Mesenchymal stem cell (in vitro differentiated cells and primary cell): ENCODE measurements around the gene ERAS.
"Not testable (repeated sequence)": the region's sequence is repeated elsewhere in the genome, so short reads cannot be mapped to it uniquely, and the experiment has no call there.

Source experiments
- DNase-seq: peaks from one replicate; pipeline ENCODE4 v3.0.0-alpha.2; 2013
- H2AFZ ChIP-seq: one replicate; pipeline ENCODE4 v1.6.1; 2013; ENCODE audit warnings: low read depth, mild to moderate bottlenecking, control low read depth, inconsistent platforms, low read length, moderate library complexity
- H2AK5ac ChIP-seq: 2 replicates; pipeline ENCODE4 v1.6.1; 2013; ENCODE audit warnings: low read length, moderate library complexity, mild to moderate bottlenecking, inconsistent platforms; ENCODE audit not compliant: severe bottlenecking
- H2BK120ac ChIP-seq: one replicate; pipeline ENCODE4 v1.6.1; 2013; ENCODE audit warnings: low read depth, mild to moderate bottlenecking, inconsistent platforms, low read length, moderate library complexity
- H2BK12ac ChIP-seq, 2 experiments: one replicate each; pipeline ENCODE4 v1.6.1; 2013; ENCODE audit warnings: inconsistent platforms in 2 of 2, low read length in 2 of 2, mild to moderate bottlenecking in 2 of 2, moderate library complexity in 2 of 2, control low read depth in 1 of 2
- H2BK15ac ChIP-seq: one replicate; pipeline ENCODE4 v1.6.1; 2013; ENCODE audit warnings: mild to moderate bottlenecking, low read depth, inconsistent platforms; ENCODE audit not compliant: poor library complexity, severe bottlenecking
- H2BK5ac ChIP-seq: 2 replicates; pipeline ENCODE4 v1.6.1; 2013; ENCODE audit warnings: low read depth, mild to moderate bottlenecking, low read length, control low read depth, inconsistent platforms; ENCODE audit not compliant: poor library complexity, severe bottlenecking
- H3K14ac ChIP-seq, 2 experiments: one replicate each; pipeline ENCODE4 v1.6.1; 2013; ENCODE audit warnings: inconsistent platforms in 2 of 2, low read length in 2 of 2, control low read depth in 1 of 2, mild to moderate bottlenecking in 1 of 2, moderate library complexity in 1 of 2
- H3K18ac ChIP-seq, 2 experiments: one replicate each; pipeline ENCODE4 v1.6.1; 2013; ENCODE audit warnings: inconsistent platforms in 2 of 2, low read length in 2 of 2, control low read depth in 1 of 2, low read depth in 1 of 2, mild to moderate bottlenecking in 1 of 2
- H3K23ac ChIP-seq, 2 experiments: one replicate each; pipeline ENCODE4 v1.6.1; 2013; ENCODE audit warnings: inconsistent platforms in 2 of 2, low read length in 2 of 2, mild to moderate bottlenecking in 2 of 2, moderate library complexity in 2 of 2, control low read depth in 1 of 2
- H3K27ac ChIP-seq: 2 replicates; pipeline ENCODE4 v1.5.1; 2013; ENCODE audit warnings: mild to moderate bottlenecking, moderate library complexity, low read length, control low read depth, inconsistent platforms; ENCODE audit not compliant: poor library complexity, severe bottlenecking
- H3K27me3 ChIP-seq, 2 experiments: 2 replicates each; pipeline versions ENCODE4 v1.6.1 to v1.7.0; 2013; ENCODE audit warnings: low read length in 2 of 2, mild to moderate bottlenecking in 2 of 2, moderate library complexity in 2 of 2, control low read depth in 1 of 2, inconsistent platforms in 1 of 2; ENCODE audit not compliant: control insufficient read depth in 1 of 2, insufficient read depth in 1 of 2
- H3K36me3 ChIP-seq, 2 experiments: 2 replicates each; pipeline versions ENCODE4 v1.6.1 to v1.7.0; 2013; ENCODE audit warnings: low read length in 2 of 2, control low read depth in 1 of 2, inconsistent platforms in 1 of 2, low read depth in 1 of 2, mild to moderate bottlenecking in 1 of 2; ENCODE audit not compliant: insufficient read depth in 2 of 2, control insufficient read depth in 1 of 2
- H3K4ac ChIP-seq, 2 experiments: one replicate each; pipeline ENCODE4 v1.6.1; 2013; ENCODE audit warnings: inconsistent platforms in 2 of 2, low read length in 2 of 2, mild to moderate bottlenecking in 2 of 2, moderate library complexity in 2 of 2, control low read depth in 1 of 2, low read depth in 1 of 2
- H3K4me1 ChIP-seq: 2 replicates; pipeline ENCODE4 v1.6.1; 2013; ENCODE audit warnings: low read depth, low read length, control low read depth; ENCODE audit not compliant: control insufficient read depth, insufficient read depth
- H3K4me2 ChIP-seq: 2 replicates; pipeline ENCODE4 v1.6.1; 2013; ENCODE audit warnings: low read length, mild to moderate bottlenecking, inconsistent platforms; ENCODE audit not compliant: poor library complexity, severe bottlenecking
- H3K4me3 ChIP-seq, 2 experiments: 2 replicates each; pipeline versions ENCODE4 v1.5.1 to v1.7.0; 2013; ENCODE audit warnings: low read length in 2 of 2, mild to moderate bottlenecking in 2 of 2, control low read depth in 1 of 2, low read depth in 1 of 2; ENCODE audit not compliant: insufficient read depth in 1 of 2
- H3K79me1 ChIP-seq: replicated peaks from 2 replicates; pipeline ENCODE4 v1.6.1; 2013; ENCODE audit warnings: mild to moderate bottlenecking, control low read depth, low read length, inconsistent platforms; ENCODE audit not compliant: poor library complexity, severe bottlenecking
- H3K9ac ChIP-seq: 2 replicates; pipeline ENCODE4 v1.7.0; 2013; ENCODE audit warnings: mild to moderate bottlenecking, low read length, moderate library complexity
- H3K9me3 ChIP-seq: 2 replicates; pipeline ENCODE4 v1.7.0; 2013; ENCODE audit warnings: mild to moderate bottlenecking, low read length; ENCODE audit not compliant: control insufficient read depth
- H4K8ac ChIP-seq: one replicate; pipeline ENCODE4 v1.6.1; 2013; ENCODE audit warnings: inconsistent platforms, mild to moderate bottlenecking, low read length, moderate library complexity
- H4K91ac ChIP-seq: one replicate; pipeline ENCODE4 v1.6.1; 2013; ENCODE audit warnings: mild to moderate bottlenecking, low read length, inconsistent platforms
- WGBS: methylation state at CpG from one replicate; pipeline ENCODE4 v1.1.7; 2013; ENCODE audit warnings: mixed read lengths; 5-methylcytosine and 5-hydroxymethylcytosine counted together

The ERAS gene

DNA sequence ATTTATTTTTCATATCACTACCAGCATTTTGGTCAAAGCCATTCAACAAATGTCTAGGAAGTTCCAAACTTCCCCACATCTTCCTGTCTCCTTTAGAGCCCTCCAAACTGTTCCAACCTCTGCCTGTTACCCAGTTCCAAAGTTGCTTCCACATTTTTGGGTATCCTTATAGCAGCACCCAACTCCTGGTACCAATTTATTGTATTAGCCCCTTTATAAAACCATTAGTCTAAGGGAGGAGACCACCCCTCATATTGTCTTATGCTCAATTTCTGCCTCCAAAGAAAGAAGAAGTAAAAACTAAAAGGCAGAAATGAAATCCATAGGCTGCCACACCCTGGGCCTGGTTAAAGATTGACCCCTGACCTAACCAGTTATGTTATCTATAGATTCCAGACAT lies 27.2 kb downstream of the ERAS start:
- not testable (repeated sequence) for H3K4me3 ChIP-seq, H2BK120ac ChIP-seq, H3K4ac ChIP-seq, H3K9me3 ChIP-seq, H3K79me1 ChIP-seq, H3K36me3 ChIP-seq, H3K4me2 ChIP-seq, H3K23ac ChIP-seq, DNase-seq, H2BK15ac ChIP-seq, H2BK12ac ChIP-seq, H3K9ac ChIP-seq, H3K14ac ChIP-seq, H2BK5ac ChIP-seq, H3K18ac ChIP-seq, H2AFZ ChIP-seq, H3K4me1 ChIP-seq, H4K8ac ChIP-seq, H4K91ac ChIP-seq, H2AK5ac ChIP-seq, H3K27ac ChIP-seq
- peaks cover 0 to 16% of the 10 kb centered on the region in 2 experiments for H3K27me3 ChIP-seq

DNA sequence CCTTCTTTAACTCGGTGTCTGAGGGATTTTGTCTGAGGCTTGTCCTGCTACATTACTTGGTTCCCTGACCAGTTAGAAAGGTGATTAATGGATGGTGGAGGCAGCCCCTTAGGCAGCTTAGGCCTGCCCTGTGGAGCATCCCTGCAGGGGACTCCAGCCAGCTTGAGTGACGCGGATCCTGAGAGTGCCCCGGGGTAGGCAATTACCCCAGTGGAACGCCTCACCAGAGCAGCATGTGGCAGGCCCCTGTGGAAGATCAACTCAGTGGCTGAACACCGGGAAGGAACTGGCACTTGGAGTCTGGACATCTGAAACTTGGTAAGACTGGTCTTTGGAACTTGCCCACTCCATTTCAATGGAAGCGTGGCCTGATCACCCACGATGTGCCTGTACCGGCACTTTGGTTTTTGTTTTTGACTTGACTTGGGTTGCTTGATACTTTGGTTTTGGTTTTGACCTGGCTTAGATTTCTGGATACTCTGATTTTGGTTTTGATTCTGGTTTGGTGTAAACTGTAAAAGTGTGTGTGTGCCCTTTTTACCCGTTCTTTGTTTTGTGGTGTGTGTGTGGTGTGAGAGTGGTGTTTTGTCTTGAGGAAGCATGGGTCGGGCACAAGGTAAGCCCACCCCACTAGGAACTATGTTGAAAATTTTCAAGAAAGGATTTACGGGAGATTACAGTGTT lies 27.9 kb downstream of the ERAS start:
- not testable (repeated sequence) for H2BK120ac ChIP-seq, H2AFZ ChIP-seq, H3K79me1 ChIP-seq, DNase-seq, H2BK12ac ChIP-seq, H3K4me3 ChIP-seq, H3K23ac ChIP-seq, H3K14ac ChIP-seq, H4K8ac ChIP-seq, H3K4me1 ChIP-seq, H3K18ac ChIP-seq, H3K9ac ChIP-seq, H3K27ac ChIP-seq, H3K4ac ChIP-seq, H3K36me3 ChIP-seq, H4K91ac ChIP-seq, H3K9me3 ChIP-seq, H2AK5ac ChIP-seq, H2BK5ac ChIP-seq, H3K4me2 ChIP-seq, H2BK15ac ChIP-seq
- H3K27me3 ChIP-seq: peaks cover 0 to 17% of the 10 kb centered on the region in 2 experiments
- WGBS: 93% methylated on average over 12 of the region's 12 CpGs

GRCh38 chrX:48854898-48855297 lies 28.6 kb downstream of the ERAS start:
- no peak overlapping the region for H4K91ac ChIP-seq
- H3K18ac ChIP-seq: no peak overlapping the region
- H4K8ac ChIP-seq: no peak overlapping the region
- no peak overlapping the region for H3K4ac ChIP-seq
- no peak overlapping the region for H3K9ac ChIP-seq
- no peaks in the 10 kb centered on the region for H3K4me1 ChIP-seq
- H2BK120ac ChIP-seq: no peak overlapping the region
- H2AK5ac ChIP-seq: no peak overlapping the region
- H3K4me3 ChIP-seq: no peak overlapping the region
- H3K27ac ChIP-seq: no peak overlapping the region
- no peak overlapping the region for H3K23ac ChIP-seq
- no peak overlapping the region for H2BK12ac ChIP-seq
- no peaks in the 10 kb centered on the region for H3K79me1 ChIP-seq
- no peak overlapping the region for H3K14ac ChIP-seq
- no peak overlapping the region for H2AFZ ChIP-seq
- H2BK15ac ChIP-seq: no peak overlapping the region
- H3K27me3 ChIP-seq: peaks cover 0 to 20% of the 10 kb centered on the region in 2 experiments
- WGBS: 77% methylated on average over 2 of the region's 5 CpGs
- H3K4me2 ChIP-seq: no peak overlapping the region
- no peak overlapping the region for H2BK5ac ChIP-seq
- H3K36me3 ChIP-seq: no peaks in the 10 kb centered on the region
- peak; percentile 28 for DNase-seq
- no peaks in the 10 kb centered on the region for H3K9me3 ChIP-seq

- no peak overlapping the region for H3K4me3 ChIP-seq
- no peak overlapping the region for H2BK15ac ChIP-seq
- H2AFZ ChIP-seq: no peak overlapping the region
- H4K91ac ChIP-seq: no peak overlapping the region
- H3K27me3 ChIP-seq: peaks cover 0 to 16% of the 10 kb centered on the region in 2 experiments
- no peak overlapping the region for H3K4ac ChIP-seq
- no peak overlapping the region for H3K27ac ChIP-seq
- H3K36me3 ChIP-seq: no peaks in the 10 kb centered on the region
- H2BK5ac ChIP-seq: no peak overlapping the region
- H2BK12ac ChIP-seq: no peak overlapping the region
- no peak overlapping the region for H3K9ac ChIP-seq
- no peaks in the 10 kb centered on the region for H3K9me3 ChIP-seq
- no peak overlapping the region for H3K4me2 ChIP-seq
- no peak overlapping the region for H2AK5ac ChIP-seq
- DNase-seq: peak; percentile 66
- no peaks in the 10 kb centered on the region for H3K79me1 ChIP-seq
- H3K18ac ChIP-seq: no peak overlapping the region
- no peak overlapping the region for H3K23ac ChIP-seq
- H2BK120ac ChIP-seq: no peak overlapping the region
- no peaks in the 10 kb centered on the region for H3K4me1 ChIP-seq
- 47% methylated on average over 4 of the region's 4 CpGs for WGBS
- H4K8ac ChIP-seq: no peak overlapping the region
- no peak overlapping the region for H3K14ac ChIP-seq
Observed at GRCh38 chrX:48864210-48864609, 37.9 kb downstream of the ERAS start.
